Thyroid gland (tissue), 4 donors: ENCODE results near the gene CKAP5. TPM values are rescaled to one million over a fixed set of nuclear protein-coding genes. Genes with fewer than 3 reads are reported as not detected.

Experiments used
- DNase-seq, 2 donors: peaks; one replicate each; pipeline ENCODE4 v3.0.0-alpha.2; 2019
- H3K27ac ChIP-seq, 3 donors: fragments of 200-600 bp; sonication (generic); 1 replicate in 2 of 3; 2 replicates in 1 of 3; pipeline ENCODE4 v1.5.1; 2016 to 2019; ENCODE audit warnings: mild to moderate bottlenecking in 1 of 3, moderate library complexity in 1 of 3
- H3K27me3 ChIP-seq: fragments of 200-600 bp; sonication (generic); one replicate; pipeline ENCODE4 v1.5.1; 2019
- H3K36me3 ChIP-seq, 2 donors: fragments of 200-600 bp; sonication (generic); one replicate each; pipeline ENCODE4 v1.5.1; 2016 to 2019
- H3K4me1 ChIP-seq, 2 donors: fragments of 200-600 bp; sonication (generic); one replicate each; pipeline ENCODE4 v1.5.1; 2017 to 2019
- H3K4me3 ChIP-seq, 3 donors: fragments of 200-600 bp; sonication (generic); replicated peaks in 1 of 3; 1 replicate in 2 of 3; 2 replicates in 1 of 3; pipeline ENCODE4 v1.5.1; 2016; ENCODE audit warnings: mild to moderate bottlenecking in 1 of 3
- H3K9me3 ChIP-seq: fragments of 200-600 bp; sonication (generic); one replicate; pipeline ENCODE4 v1.5.1; 2017
- CTCF ChIP-seq, 6 experiments: fragments of 200-600 bp in 3 of 6; fragments of 450-650 bp in 3 of 6; sonication (generic) in 3 of 6; IDR thresholded peaks; one replicate each; pipeline ENCODE4 v1.5.1; 2016 to 2019; ENCODE audit warnings: antibody characterized with exemption in 6 of 6, mild to moderate bottlenecking in 2 of 6, inconsistent platforms in 1 of 6, moderate library complexity in 1 of 6
- POLR2A ChIP-seq, 2 donors: fragments of 450-650 bp; IDR thresholded peaks; one replicate each; pipeline ENCODE4 v1.6.1; 2017; ENCODE audit warnings: antibody characterized with exemption in 2 of 2, mild to moderate bottlenecking in 2 of 2, moderate library complexity in 1 of 2
- WGBS, 2 donors: methylation state at CpG; one replicate each; pipeline ENCODE4 v1.1.5; 2017; 5-methylcytosine and 5-hydroxymethylcytosine counted together
- intact Hi-C: fragments of 100-400 bp; cut with DNase I; formaldehyde crosslinking; loops from one replicate; pipeline ENCODE4 v1.15.1; 2023
- total RNA-seq, 4 donors: library from RNA; depleted of rRNA; stranded (reverse); fragments of >200 nt; gene quantifications; one replicate each; pipeline ENCODE4 v1.2.3, GENCODE V29; 2016

CKAP5 gene
- total RNA-seq: 10 to 100 TPM; 25.3 to 30.1 (median 26.8) TPM

- Histone ChIP-seq H3K27me3 (no peaks in the 10 kb centered on the region), H3K4me1 (peaks cover 5 to 11% of the 10 kb centered on the region in 2 donors), H3K27ac (peak within 1 kb of the TSS in 2 of 3 donors; percentile 71 to 74), H3K36me3 (no peaks in the 10 kb centered on the region), H3K4me3 (peak within 1 kb of the TSS; percentile 49 to 98 (median 83)), H3K9me3 (no peaks in the 10 kb centered on the region)
- WGBS, 2 donors: 0 to 1% methylated on average over 12 to 54 of the region's 83 CpGs
- DNase-seq: peak; percentile 91
- intact Hi-C loops: no loop called here
- peak in 1 of 6 experiments; percentile 4 for TF ChIP-seq CTCF (IDR thresholded peaks at IDR 0.05)
- TF ChIP-seq POLR2A (IDR thresholded peaks at IDR 0.05): peak; percentile 11 to 73
These were observed at the start of gene CKAP5 for GRCh38 chr11:46845740-46846509. CKAP5 (minus strand) TSS chr11:46846280; CDS start chr11:46821231, 25,049 bp downstream.

- Histone ChIP-seq H3K9me3 (no peaks in the 10 kb centered on the region), H3K27me3 (no peaks in the 10 kb centered on the region), H3K4me3 (no peak overlapping the region), H3K36me3 (no peaks in the 10 kb centered on the region), H3K27ac (peak overlapping the region in 1 of 3 donors; percentile 17), H3K4me1 (peaks cover 0 to 24% of the 10 kb centered on the region in 2 donors)
- intact Hi-C loops: no loop called here
- WGBS, 2 donors: 36 to 48% methylated on average over 10 of the region's 10 CpGs
- DNase-seq: peak; percentile 88 to 94
- TF ChIP-seq CTCF (IDR thresholded peaks at IDR 0.05): no peak
- no peak for TF ChIP-seq POLR2A (IDR thresholded peaks at IDR 0.05)
These were observed 49.7 kb upstream of the CKAP5 start for GRCh38 chr11:46895821-46896220.

GRCh38 chr11:46894961-46895360 lies 48.9 kb upstream of the CKAP5 start:
- Histone ChIP-seq H3K27ac (no peak overlapping the region), H3K27me3 (no peaks in the 10 kb centered on the region), H3K4me1 (peaks cover 0 to 24% of the 10 kb centered on the region in 2 donors), H3K36me3 (no peaks in the 10 kb centered on the region), H3K4me3 (no peak overlapping the region), H3K9me3 (no peaks in the 10 kb centered on the region)
- TF ChIP-seq POLR2A (IDR thresholded peaks at IDR 0.05) (no peak), CTCF (IDR thresholded peaks at IDR 0.05) (no peak)
- 88 to 94% methylated on average over 10 of the region's 10 CpGs for WGBS, 2 donors
- intact Hi-C loops: no loop called here
- DNase-seq: peak in 1 of 2 donors; percentile 21

- whole genome bisulfite sequencing, 2 donors: 96 to 98% methylated on average over 12 to 15 of the region's 16 CpGs
- no peaks in the 10 kb centered on the region for H3K9me3 ChIP-seq
- H3K27me3 ChIP-seq: no peaks in the 10 kb centered on the region
- no peak overlapping the region for H3K27ac ChIP-seq
- H3K4me1 ChIP-seq: peaks cover 0 to 24% of the 10 kb centered on the region in 2 donors
- H3K36me3 ChIP-seq: no peaks in the 10 kb centered on the region
- intact Hi-C loops: no loop called here
- H3K4me3 ChIP-seq: no peak overlapping the region
- no peak for DNase-seq
- TF ChIP-seq CTCF (IDR thresholded peaks at IDR 0.05): no peak
- no peak for TF ChIP-seq POLR2A (IDR thresholded peaks at IDR 0.05)
These were observed 48.4 kb upstream of the CKAP5 start for GRCh38 chr11:46894506-46894905.

- Histone ChIP-seq H3K9me3 (no peaks in the 10 kb centered on the region), H3K27ac (no peak overlapping the region), H3K36me3 (no peaks in the 10 kb centered on the region), H3K4me3 (no peak overlapping the region), H3K4me1 (peaks cover 0 to 15% of the 10 kb centered on the region in 2 donors), H3K27me3 (no peaks in the 10 kb centered on the region)
- 94 to 98% methylated on average over 6 to 7 of the region's 9 CpGs for WGBS, 2 donors
- TF ChIP-seq POLR2A (IDR thresholded peaks at IDR 0.05) (no peak), CTCF (IDR thresholded peaks at IDR 0.05) (no peak)
- intact Hi-C loops: no loop called here
- DNase-seq: no peak
These were observed 46.8 kb upstream of the CKAP5 start for GRCh38 chr11:46892838-46893237.
